Keratinocyte (primary cell): ENCODE data around the gene LRRC41. TPM values are rescaled to one million over a fixed set of nuclear protein-coding genes. Genes with fewer than 3 reads are reported as not detected.

Experiments
- DNase-seq: peaks from one replicate; pipeline ENCODE4 v3.0.0-alpha.2; 2011; ENCODE audit warnings: low read depth, missing footprints, low spot score
- FAIRE-seq: peaks from 2 replicates; lab custom pipeline; 2011; peaks lifted over from hg19 to GRCh38; lab: Jason Lieb, UNC
- H2AFZ ChIP-seq: 2 replicates; pipeline ENCODE4 v1.6.0; 2012; ENCODE audit warnings: low read length, control low read depth, inconsistent platforms; ENCODE audit not compliant: control insufficient read depth
- H3K27ac ChIP-seq: 2 replicates; pipeline ENCODE4 v1.5.1; 2011; ENCODE audit warnings: low read length; ENCODE audit not compliant: control insufficient read depth, insufficient read depth
- H3K27me3 ChIP-seq: 3 replicates; pipeline ENCODE4 v1.6.0; 2011; ENCODE audit warnings: low read length; ENCODE audit not compliant: control insufficient read depth, insufficient read depth; ENCODE audit errors: extremely low read depth
- H3K36me3 ChIP-seq, 2 experiments: 2 replicates in 1 of 2; 3 replicates in 1 of 2; pipeline ENCODE4 v1.5.1; 2011; ENCODE audit warnings: low read length in 2 of 2, mild to moderate bottlenecking in 1 of 2; ENCODE audit not compliant: control insufficient read depth in 2 of 2, insufficient read depth in 2 of 2; ENCODE audit errors: extremely low read depth in 1 of 2
- H3K4me1 ChIP-seq: 3 replicates; pipeline ENCODE4 v1.5.1; 2011; ENCODE audit warnings: low read length; ENCODE audit not compliant: control insufficient read depth, insufficient read depth; ENCODE audit errors: extremely low read depth
- H3K4me2 ChIP-seq: 3 replicates; pipeline ENCODE4 v1.6.0; 2011; ENCODE audit warnings: low read depth, low read length; ENCODE audit not compliant: control insufficient read depth, insufficient read depth; ENCODE audit errors: extremely low read depth
- H3K4me3 ChIP-seq, 3 experiments: fragments of 200-600 bp in 1 of 3; sonication (generic) in 1 of 3; 2 replicates in 2 of 3; 3 replicates in 1 of 3; pipeline ENCODE4 v1.5.1; 2011 to 2016; ENCODE audit warnings: low read length in 3 of 3, mild to moderate bottlenecking in 3 of 3, control low read depth in 2 of 3, inconsistent platforms in 1 of 3, low read depth in 1 of 3, mixed read lengths in 1 of 3, mixed run types in 1 of 3, moderate library complexity in 1 of 3; ENCODE audit not compliant: control insufficient read depth in 2 of 3, insufficient read depth in 2 of 3; ENCODE audit errors: extremely low read depth in 1 of 3
- H3K79me2 ChIP-seq: 2 replicates; pipeline ENCODE4 v1.6.0; 2012; ENCODE audit warnings: low read length; ENCODE audit not compliant: control insufficient read depth, insufficient read depth
- H3K9ac ChIP-seq: 3 replicates; pipeline ENCODE4 v1.6.0; 2011; ENCODE audit warnings: low read length; ENCODE audit not compliant: control insufficient read depth, insufficient read depth; ENCODE audit errors: extremely low read depth
- H3K9me1 ChIP-seq: 3 replicates; pipeline ENCODE4 v1.6.0; 2011; ENCODE audit warnings: low read length; ENCODE audit not compliant: control insufficient read depth, insufficient read depth; ENCODE audit errors: extremely low read depth
- H3K9me3 ChIP-seq: 2 replicates; pipeline ENCODE4 v1.5.1; 2012; ENCODE audit warnings: low read depth, low read length; ENCODE audit not compliant: control insufficient read depth
- H4K20me1 ChIP-seq: 3 replicates; pipeline ENCODE4 v1.6.0; 2011; ENCODE audit warnings: low read length; ENCODE audit not compliant: control insufficient read depth, insufficient read depth; ENCODE audit errors: extremely low read depth
- EZH2 ChIP-seq: IDR thresholded peaks from one replicate; pipeline ENCODE4 v1.6.1; 2012; ENCODE audit warnings: inconsistent platforms, mild to moderate bottlenecking, low read length, moderate library complexity
- dilution Hi-C: fragments of 300-500 bp; cut with MboI; formaldehyde crosslinking; loops from one replicate; pipeline ENCODE4 v1.7.0; 2020; ENCODE audit warnings: low sequenced_read_pairs; ENCODE audit not compliant: extremely low pct_ligation_motif_present
- polyA plus RNA-seq, 5 experiments: library from polyadenylated mRNA; depleted of rRNA in 3 of 5; stranded (reverse) in 3 of 5; stranded (forward) in 1 of 5; unstranded in 1 of 5; fragments of >200 nt; gene quantifications; 1 replicate in 1 of 5; 2 replicates in 3 of 5; 3 replicates in 1 of 5; pipeline versions ENCODE4 v1.2.1 to v1.2.3, GENCODE V29; 2011 to 2012; ENCODE audit warnings: missing spikeins in 2 of 5, low read depth in 1 of 5, low replicate concordance in 1 of 5
- TF ChIP-seq, protein P1 (sequence below), 3 experiments: IDR thresholded peaks in 1 of 3; conservative IDR thresholded peaks in 1 of 3; optimal IDR thresholded peaks in 1 of 3; 2 replicates in 2 of 3; 3 replicates in 1 of 3; pipeline versions ENCODE3 to v1.5.1; 2011; ENCODE audit warnings: low read length in 3 of 3, mild to moderate bottlenecking in 3 of 3, moderate library complexity in 2 of 3, control low read depth in 1 of 3, inconsistent platforms in 1 of 3; ENCODE audit not compliant: insufficient read depth in 2 of 3; ENCODE audit errors: extremely low read depth in 1 of 3

The LRRC41 gene
- polyA plus RNA-seq, 1 donor (not counting 4 experiments of a cell fraction or from before 2014, with no cell fraction given), result 51.2 TPM

DNA sequence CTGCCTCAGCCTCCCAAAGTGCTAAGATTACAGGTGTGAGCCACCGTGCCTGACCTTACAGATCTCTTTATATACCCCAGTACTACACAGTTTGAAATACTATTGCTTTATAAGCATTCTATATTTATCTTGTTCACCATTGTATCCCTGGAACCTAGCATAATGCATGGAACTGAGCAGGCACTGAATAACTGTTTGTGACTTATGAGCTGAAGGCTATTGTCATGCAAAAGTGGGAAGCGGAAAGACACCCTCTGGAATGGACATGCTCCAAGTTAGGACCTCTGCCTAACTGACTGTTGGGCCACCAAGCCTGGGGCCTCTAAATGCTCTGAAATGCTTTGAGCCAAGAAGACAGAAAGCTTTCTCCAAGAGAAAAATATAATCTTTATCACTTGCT lies 8.1 kb downstream of the LRRC41 start:
- DNase-seq (no peak), FAIRE-seq (no peak)
- no peak overlapping the region for H3K4me3 ChIP-seq
- no peaks in the 10 kb centered on the region for H3K9me1 ChIP-seq
- peaks cover 22% of the 10 kb centered on the region for H3K79me2 ChIP-seq
- no peaks in the 10 kb centered on the region for H3K27me3 ChIP-seq
- no peak overlapping the region for H3K27ac ChIP-seq
- no peaks in the 10 kb centered on the region for H3K4me1 ChIP-seq
- no peaks in the 10 kb centered on the region for H4K20me1 ChIP-seq
- no peak overlapping the region for H3K9ac ChIP-seq
- TF ChIP-seq EZH2, result no peak
- TF ChIP-seq, protein P1, sequence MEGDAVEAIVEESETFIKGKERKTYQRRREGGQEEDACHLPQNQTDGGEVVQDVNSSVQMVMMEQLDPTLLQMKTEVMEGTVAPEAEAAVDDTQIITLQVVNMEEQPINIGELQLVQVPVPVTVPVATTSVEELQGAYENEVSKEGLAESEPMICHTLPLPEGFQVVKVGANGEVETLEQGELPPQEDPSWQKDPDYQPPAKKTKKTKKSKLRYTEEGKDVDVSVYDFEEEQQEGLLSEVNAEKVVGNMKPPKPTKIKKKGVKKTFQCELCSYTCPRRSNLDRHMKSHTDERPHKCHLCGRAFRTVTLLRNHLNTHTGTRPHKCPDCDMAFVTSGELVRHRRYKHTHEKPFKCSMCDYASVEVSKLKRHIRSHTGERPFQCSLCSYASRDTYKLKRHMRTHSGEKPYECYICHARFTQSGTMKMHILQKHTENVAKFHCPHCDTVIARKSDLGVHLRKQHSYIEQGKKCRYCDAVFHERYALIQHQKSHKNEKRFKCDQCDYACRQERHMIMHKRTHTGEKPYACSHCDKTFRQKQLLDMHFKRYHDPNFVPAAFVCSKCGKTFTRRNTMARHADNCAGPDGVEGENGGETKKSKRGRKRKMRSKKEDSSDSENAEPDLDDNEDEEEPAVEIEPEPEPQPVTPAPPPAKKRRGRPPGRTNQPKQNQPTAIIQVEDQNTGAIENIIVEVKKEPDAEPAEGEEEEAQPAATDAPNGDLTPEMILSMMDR (optimal IDR thresholded peaks at IDR 0.05 in 1 of 3, IDR thresholded peaks at IDR 0.05 in 1 of 3, conservative IDR thresholded peaks at IDR 0.05 in 1 of 3; ENCODE audit: extremely low read depth in 1 of 3, insufficient read depth in 2 of 3, low read length in 3 of 3), result no peak
- no peak overlapping the region for H3K4me2 ChIP-seq
- dilution Hi-C loops, result no loop called here
- H3K9me3 ChIP-seq, result no peaks in the 10 kb centered on the region
- peaks cover 12 to 22% of the 10 kb centered on the region in 2 experiments for H3K36me3 ChIP-seq
- H2AFZ ChIP-seq, result no peak overlapping the region

DNA sequence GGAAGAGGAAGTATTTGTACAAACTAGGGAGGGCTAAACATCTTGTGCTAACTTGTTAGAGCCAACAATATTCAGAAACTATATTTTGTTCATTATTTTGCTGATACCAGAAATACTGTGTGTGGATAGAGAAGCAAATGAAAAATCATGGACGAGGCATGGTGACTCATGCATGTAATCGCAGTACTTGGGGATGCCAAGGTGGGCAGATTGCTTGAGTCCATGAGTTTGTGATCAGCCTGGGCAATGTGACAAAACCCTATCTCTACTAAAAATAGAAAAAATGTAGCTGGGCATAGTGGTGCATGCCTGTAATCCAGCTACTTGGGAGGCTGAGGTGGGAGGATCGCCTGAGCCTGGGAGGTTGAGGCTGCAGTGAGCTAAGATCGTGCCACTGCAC lies 13.4 kb downstream of the LRRC41 start:
- no peak overlapping the region for H2AFZ ChIP-seq
- no peak overlapping the region for H3K27ac ChIP-seq
- dilution Hi-C loops, result no loop called here
- H3K9me3 ChIP-seq, result no peaks in the 10 kb centered on the region
- peaks cover 19% of the 10 kb centered on the region for H3K4me1 ChIP-seq
- FAIRE-seq (no peak), DNase-seq (no peak)
- H3K9ac ChIP-seq, result no peak overlapping the region
- no peak overlapping the region for H3K4me3 ChIP-seq
- peaks cover 14 to 18% of the 10 kb centered on the region in 2 experiments for H3K36me3 ChIP-seq
- no peaks in the 10 kb centered on the region for H3K27me3 ChIP-seq
- H3K79me2 ChIP-seq, result no peaks in the 10 kb centered on the region
- H3K9me1 ChIP-seq, result peaks cover 2% of the 10 kb centered on the region
- no peaks in the 10 kb centered on the region for H4K20me1 ChIP-seq
- no peak overlapping the region for H3K4me2 ChIP-seq
- TF ChIP-seq EZH2, result no peak
- TF ChIP-seq, protein P1 (optimal IDR thresholded peaks at IDR 0.05 in 1 of 3, IDR thresholded peaks at IDR 0.05 in 1 of 3, conservative IDR thresholded peaks at IDR 0.05 in 1 of 3; ENCODE audit: extremely low read depth in 1 of 3, insufficient read depth in 2 of 3, low read length in 3 of 3), result no peak
